ENCODE data around the gene SIK1. TPM values are rescaled to one million over a fixed set of nuclear protein-coding genes. Genes with fewer than 3 reads are reported as not detected.

SIK1 gene
- total RNA-seq, 1 donor from 2014 or later = 5.6 TPM

DNA sequence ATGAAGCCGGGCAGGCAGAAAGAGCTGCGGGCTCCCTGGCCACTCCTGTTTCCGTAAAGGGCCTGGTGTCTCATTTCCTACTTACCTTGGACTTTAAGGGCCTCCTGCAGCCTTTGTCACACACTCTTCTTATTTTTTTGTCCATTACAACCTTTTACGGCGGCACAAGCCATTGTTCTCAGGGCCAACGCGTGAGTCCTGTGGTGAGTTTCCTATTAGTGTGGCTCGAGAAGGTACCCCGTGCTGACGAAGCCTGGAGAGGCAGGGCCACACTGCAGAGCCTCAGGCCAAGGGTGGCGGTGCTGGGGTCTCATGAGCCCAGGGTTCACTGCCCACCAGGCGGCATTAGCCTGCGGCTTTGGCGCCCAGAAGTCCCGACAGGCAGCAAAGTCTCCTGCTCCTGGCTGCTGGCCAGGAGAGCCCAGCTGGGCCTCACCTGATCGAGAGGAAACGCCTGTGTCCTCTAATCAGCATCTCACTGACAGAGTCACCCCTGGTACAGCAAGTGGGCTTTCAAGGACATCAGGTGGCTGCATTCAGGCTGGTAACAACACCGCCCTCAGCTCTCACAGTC, 62.0 kb downstream of the SIK1 start:
- intact Hi-C loops (cut with micrococcal nuclease) = no loop called here
- Mint-ChIP-seq H3K9me3 (no peaks in the 10 kb centered on the region), H3K36me3 (ENCODE audit: low read depth) (no peaks in the 10 kb centered on the region), H3K27me3 (ENCODE audit: low read depth) (peaks cover 4% of the 10 kb centered on the region), H3K4me3 (ENCODE audit: low read depth) (no peak overlapping the region), H3K27ac (no peak overlapping the region), H3K4me1 (ENCODE audit: low read depth) (peaks cover 21% of the 10 kb centered on the region)
- no peak for DNase-seq (ENCODE audit: low spot score)

Other genes starting within 250 kb of the SIK1 start
- 0.97 and 1.1 TPM in 2 replicates for gene HSF2BP, start 232.4 kb upstream of the SIK1 start, total RNA-seq
- 63.5 and 66.2 TPM in 2 replicates for gene RRP1B, start 232.4 kb upstream of the SIK1 start, total RNA-seq